Lower leg skin (tissue), 3 donors: ENCODE measurements around the gene SIGLEC9.

Source experiments
- POLR2A ChIP-seq, 2 donors: fragments of 450-650 bp; IDR thresholded peaks; one replicate each; pipeline ENCODE4 v1.6.1; 2016 to 2017; ENCODE audit warnings: antibody characterized with exemption in 2 of 2, mild to moderate bottlenecking in 1 of 2, moderate library complexity in 1 of 2
- TF ChIP-seq, protein P1 (sequence below), 3 donors: fragments of 450-650 bp; IDR thresholded peaks; one replicate each; pipeline ENCODE4 v1.5.1; 2016; ENCODE audit warnings: antibody characterized with exemption in 3 of 3, mild to moderate bottlenecking in 3 of 3, moderate library complexity in 2 of 3

DNA sequence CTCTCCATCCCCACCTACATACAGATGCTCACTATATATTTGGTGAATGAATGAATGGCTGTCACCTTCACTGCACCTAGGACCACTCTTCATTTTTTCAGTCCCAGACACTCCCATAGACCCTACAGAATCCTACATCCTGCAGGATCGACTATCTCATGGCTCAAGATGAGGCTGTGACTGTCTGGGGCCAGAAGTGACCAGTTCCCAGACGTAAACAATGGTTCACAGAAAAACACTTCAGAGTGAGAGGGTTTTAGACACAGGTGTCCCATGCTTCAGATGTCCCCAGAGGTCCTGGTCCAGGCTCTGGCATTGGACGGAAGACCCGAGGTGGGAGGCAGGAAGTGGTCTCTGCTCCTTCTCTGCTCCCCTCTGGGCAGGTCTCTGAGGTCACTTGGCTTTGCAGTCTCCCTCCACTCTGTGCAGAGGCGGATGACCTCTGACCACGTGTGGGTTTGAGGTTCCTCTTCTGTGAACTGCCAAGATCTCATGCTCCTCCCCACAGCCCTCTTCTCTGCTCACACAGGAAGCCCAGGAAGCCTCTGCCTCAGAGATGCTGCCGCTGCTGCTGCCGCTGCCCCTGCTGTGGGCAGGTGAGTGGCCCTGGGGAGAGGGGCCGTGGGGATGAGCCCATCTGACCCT, 42.3 kb downstream of the SIGLEC9 start:
- no peak for TF ChIP-seq POLR2A (IDR thresholded peaks at IDR 0.05)
- TF ChIP-seq, protein P1, sequence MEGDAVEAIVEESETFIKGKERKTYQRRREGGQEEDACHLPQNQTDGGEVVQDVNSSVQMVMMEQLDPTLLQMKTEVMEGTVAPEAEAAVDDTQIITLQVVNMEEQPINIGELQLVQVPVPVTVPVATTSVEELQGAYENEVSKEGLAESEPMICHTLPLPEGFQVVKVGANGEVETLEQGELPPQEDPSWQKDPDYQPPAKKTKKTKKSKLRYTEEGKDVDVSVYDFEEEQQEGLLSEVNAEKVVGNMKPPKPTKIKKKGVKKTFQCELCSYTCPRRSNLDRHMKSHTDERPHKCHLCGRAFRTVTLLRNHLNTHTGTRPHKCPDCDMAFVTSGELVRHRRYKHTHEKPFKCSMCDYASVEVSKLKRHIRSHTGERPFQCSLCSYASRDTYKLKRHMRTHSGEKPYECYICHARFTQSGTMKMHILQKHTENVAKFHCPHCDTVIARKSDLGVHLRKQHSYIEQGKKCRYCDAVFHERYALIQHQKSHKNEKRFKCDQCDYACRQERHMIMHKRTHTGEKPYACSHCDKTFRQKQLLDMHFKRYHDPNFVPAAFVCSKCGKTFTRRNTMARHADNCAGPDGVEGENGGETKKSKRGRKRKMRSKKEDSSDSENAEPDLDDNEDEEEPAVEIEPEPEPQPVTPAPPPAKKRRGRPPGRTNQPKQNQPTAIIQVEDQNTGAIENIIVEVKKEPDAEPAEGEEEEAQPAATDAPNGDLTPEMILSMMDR (IDR thresholded peaks at IDR 0.05), result no peak
